GM12892 (cell line): ENCODE data around the gene UNCX.
"Not testable (repeated sequence)": the region's sequence is repeated elsewhere in the genome, so short reads cannot be mapped to it uniquely, and the experiment has no call there.

Experiments
- DNase-seq: peaks from one replicate; pipeline ENCODE4 v3.0.0; 2011; ENCODE audit not compliant: insufficient read length
- FAIRE-seq: peaks from 2 replicates; lab custom pipeline; 2011; peaks lifted over from hg19 to GRCh38; lab: Jason Lieb, UNC
- POLR2A ChIP-seq: IDR thresholded peaks from 2 replicates; pipeline ENCODE4 v1.6.1; 2011; ENCODE audit warnings: low read depth, low read length, control low read depth
- POLR2AphosphoS5 ChIP-seq: IDR thresholded peaks from 2 replicates; pipeline ENCODE4 v1.6.1; 2011; ENCODE audit warnings: low read depth, low read length, control low read depth
- TAF1 ChIP-seq: IDR thresholded peaks from 2 replicates; pipeline ENCODE4 v1.6.1; 2011; ENCODE audit warnings: low read depth, mild to moderate bottlenecking, control low read depth, low read length, borderline replicate concordance

The UNCX gene

DNA sequence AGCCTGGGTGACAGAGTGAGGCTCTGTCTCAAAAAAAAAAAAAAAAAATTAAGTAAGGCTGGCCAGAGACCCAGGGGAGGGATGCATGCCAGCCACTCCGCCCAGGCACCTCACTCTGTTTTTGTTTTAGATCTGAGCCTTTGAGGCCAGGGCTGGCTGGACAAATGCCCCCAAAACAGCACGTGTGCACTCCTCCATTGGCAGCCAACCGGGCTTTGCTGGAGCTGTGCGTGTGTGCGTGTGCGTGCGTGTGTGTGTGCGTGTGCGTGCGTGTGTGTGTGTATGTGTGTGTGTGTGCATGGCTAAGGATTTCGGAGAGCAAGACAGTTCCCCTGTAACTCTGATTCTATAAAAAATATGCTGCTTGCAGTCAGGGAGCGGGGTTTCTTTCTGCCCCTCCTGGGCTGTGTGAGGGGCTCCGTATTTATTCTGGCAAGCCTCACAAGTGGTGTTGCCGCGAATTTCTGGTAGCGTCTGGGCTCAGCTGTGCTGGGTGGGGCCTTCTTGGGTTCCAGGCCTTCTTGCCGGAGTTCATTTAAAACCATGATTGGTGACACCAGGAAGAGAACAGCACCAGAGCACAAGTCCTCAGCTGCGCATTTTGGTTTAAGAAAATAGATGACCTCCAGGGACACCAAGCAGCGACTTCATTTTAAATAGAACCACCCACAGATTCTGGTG lies 28.1 kb upstream of the UNCX start:
- FAIRE-seq = no peak
- no peak for DNase-seq
- TF ChIP-seq POLR2A (no peak), POLR2AphosphoS5 (no peak), TAF1 (no peak)

DNA sequence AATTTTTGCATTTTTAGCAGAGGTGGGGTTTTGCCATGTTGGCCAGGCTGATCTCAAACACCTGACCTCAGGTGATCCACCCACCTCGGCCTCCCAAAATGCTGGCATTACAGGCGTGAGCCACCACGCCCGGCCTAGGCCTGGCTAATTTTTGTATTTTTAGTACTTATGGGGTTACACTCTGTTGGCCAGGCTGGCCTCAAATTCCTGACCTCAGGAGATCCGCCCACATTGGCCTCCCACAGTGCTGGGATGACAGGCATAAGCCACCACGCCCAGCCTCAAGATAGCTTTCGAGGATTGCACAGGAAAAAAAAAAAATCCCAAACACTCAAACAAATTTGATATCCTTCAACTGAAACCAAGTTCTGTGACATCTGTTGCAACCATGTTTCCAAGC lies 26.9 kb upstream of the UNCX start:
- not testable (repeated sequence) for DNase-seq, FAIRE-seq

DNA sequence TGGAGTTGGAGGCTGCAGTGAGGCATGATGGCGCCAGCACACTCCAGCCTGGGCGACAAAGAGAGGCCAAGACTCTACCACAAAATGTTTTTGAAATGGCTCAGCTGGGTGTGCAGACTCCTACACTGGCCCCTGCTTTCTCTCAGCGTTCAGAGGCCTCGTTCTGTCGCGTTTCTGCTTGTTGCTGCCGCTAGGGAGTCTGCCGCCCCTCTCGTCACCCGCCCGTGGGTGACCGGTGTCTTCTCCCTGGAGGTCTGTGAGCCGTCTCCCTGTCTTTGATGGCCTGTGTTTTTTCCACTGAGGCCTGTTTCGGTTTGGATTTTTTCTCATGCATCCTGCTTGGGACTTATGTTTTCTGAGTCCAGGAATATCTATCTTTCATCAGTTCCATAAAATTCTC lies 23.6 kb upstream of the UNCX start:
- FAIRE-seq (no peak), DNase-seq (no peak)
- TF ChIP-seq TAF1 = no peak
- TF ChIP-seq POLR2A = no peak
- TF ChIP-seq POLR2AphosphoS5 = no peak

DNA sequence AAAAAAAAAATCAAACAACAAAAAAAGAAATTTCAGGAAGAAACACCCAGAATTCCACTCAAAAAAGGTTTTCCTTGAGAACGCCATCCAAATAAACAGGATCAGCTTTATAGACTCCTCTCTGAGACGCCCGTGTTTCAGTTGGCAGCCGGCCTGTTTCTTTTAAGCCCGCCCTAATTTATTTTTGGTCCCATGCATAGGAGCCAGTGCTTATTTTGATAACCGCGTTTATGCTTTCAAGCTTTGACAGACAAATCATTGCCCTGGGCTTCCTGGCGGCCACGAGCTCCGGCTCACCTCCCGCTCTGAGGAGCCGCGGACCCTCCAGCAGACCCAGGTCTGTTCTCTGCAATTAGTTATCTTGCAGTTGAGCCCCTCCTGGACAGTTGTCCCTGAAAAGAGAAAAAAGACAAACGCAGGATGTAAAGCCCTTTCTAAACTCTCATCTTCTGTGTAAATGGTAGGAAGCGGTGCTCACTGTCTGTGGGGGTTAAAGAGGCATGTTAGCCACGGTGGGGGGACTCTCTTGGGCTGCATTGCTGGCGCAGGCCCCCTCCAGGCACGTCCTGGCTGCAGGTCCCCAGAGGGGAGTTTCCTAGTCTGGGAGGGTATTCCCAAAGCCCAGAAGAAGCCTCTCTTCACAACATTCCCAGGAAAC lies 22.2 kb upstream of the UNCX start:
- DNase-seq (no peak), FAIRE-seq (no peak)
- no peak for TF ChIP-seq POLR2AphosphoS5
- no peak for TF ChIP-seq TAF1
- TF ChIP-seq POLR2A = no peak

DNA sequence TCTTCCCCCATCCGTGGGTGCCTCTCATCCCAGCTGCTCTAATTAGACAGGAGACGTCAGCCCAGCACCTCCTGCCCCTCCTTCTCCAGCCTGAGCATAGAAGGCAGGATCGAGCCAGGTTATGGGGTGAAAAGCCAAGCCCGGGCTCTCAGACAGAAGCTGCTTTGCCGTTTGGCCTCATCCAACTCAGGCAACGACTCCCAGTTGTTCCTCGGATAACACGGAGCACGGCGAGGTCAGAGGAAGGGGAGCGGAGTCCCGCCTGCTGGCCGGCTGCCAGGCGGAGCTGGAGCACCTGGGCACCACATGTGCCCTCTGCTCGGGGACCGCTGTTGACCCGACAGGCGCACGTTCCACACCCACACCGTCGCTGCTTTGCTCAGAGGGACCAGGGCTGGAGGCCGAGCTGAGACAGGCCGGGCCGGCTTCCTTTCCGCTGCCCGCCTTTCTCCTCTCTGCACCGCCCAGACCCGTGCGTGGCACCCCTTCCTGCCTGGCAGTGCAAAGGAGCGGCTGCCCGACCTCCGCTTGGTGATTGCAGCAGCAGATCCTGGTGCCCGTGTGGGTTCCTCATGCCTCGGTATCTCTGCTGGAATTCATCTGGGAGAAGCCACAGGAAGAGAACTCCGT lies 21.6 kb upstream of the UNCX start:
- TF ChIP-seq POLR2A (no peak), TAF1 (no peak), POLR2AphosphoS5 (no peak)
- no peak for FAIRE-seq
- no peak for DNase-seq

DNA sequence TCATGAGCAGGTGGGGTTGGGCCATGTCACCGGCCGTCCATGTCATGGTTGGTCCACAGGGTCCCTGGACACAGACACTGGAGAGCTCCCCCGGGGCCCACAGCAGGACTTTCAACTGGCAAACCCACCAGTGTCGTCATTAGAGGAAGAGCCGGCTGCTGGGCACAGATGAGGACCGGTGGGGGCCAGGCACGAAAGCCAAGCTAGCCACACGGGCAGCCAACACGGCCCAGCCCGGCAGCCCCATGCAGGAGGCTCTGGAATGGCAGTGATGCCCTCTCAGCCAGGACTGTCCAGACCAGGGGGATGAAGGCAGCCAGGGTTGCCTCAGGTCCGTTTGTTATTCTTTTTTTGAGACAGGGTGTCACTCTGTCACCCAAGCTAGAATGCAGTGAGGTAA lies 21.1 kb upstream of the UNCX start:
- FAIRE-seq (no peak), DNase-seq (no peak)
- no peak for TF ChIP-seq POLR2AphosphoS5
- TF ChIP-seq POLR2A = no peak
- no peak for TF ChIP-seq TAF1

DNA sequence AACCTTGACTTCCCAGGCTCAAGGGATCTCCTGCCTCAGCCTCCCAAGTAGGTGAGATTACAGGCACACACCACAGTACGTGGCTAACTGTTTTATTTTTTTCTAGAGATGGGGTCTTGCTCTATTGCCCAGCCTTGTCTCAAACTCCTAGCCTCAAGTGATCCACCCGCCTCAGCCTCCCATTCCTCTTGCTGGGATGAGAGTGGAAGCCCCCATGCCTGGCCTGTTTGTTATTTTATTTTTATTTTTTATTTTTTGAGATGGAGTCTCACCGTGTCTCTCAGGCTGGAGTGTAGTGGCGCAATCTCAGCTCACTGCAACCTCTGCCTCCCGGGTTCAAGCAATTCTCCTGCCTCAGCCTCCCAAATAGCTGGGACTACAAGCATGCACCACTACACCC lies 20.6 kb upstream of the UNCX start:
- FAIRE-seq, DNase-seq: not testable (repeated sequence)

DNA sequence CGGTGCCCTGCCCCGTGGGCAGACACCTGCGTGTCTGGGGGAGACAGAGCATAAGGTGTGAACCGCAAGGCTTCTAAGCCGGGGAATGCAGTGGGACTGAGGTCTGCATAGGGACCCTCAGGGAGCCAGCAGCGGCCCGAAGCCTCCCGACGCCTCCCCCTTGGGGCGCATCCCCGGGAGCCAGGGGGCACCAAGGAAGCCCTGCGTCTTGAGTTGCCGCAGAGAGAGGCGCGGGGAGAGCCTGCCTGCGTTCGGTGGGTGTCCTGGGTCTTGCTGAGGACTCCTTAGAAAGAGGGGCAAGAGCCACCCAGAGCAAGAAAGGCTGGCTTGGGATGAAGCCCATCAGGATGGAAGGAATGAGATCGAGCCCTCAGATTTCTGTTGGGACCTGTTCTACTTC lies 18.2 kb upstream of the UNCX start:
- FAIRE-seq (no peak), DNase-seq (no peak)
- TF ChIP-seq POLR2AphosphoS5 (no peak), POLR2A (no peak), TAF1 (no peak)

DNA sequence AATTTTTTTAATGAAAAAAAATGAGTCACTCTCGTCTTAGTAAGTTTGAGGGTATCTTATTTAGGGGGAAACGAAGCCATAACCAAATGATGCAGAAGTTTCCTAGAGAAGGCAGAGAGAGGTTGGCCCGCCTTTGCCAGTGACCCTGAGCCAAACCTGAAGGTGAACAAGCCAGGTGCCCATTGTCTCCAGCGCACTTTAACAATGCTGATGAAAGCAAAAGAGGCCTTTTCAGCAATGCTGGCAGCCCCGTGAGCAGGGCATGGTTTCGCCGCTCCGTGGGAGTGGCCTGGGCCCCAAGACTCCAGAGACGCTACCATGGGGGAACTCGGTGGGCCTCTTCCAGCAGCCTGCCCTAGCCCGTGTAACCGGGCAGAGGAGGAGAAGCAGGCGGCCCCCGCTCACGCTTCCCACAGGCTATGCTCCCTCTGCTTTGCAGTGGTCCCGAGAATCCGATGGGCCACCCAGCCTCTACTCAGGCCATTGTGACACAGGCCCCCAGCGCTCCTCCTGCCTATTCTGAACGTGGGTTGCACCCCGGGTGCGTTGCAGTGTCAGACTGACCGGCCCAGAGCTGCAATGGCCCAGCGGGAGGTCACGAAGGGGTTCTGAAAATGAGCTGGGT lies 14.0 kb upstream of the UNCX start:
- no peak for DNase-seq
- FAIRE-seq = no peak
- TF ChIP-seq POLR2AphosphoS5 = no peak
- no peak for TF ChIP-seq TAF1
- no peak for TF ChIP-seq POLR2A

DNA sequence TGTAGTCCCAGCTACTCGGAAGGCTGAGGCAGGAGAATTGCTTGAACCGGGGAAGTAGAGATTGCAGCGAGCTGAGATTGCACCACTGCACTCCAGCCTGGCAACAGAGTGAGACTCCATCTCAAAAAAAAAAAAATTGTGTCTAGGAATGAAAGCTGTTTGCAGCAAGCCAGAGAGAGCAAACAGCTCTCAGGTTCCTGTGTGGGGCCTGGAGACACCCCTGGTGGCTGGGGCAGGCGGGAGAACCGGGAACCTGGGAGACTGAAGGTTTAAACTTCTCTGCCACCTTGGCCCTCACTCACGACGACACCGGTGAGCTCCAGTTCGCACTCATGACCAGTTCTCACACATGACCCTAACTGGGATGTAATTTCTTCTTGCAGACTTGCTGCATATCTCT lies 13.2 kb upstream of the UNCX start:
- no peak for TF ChIP-seq POLR2AphosphoS5
- TF ChIP-seq POLR2A = no peak
- TF ChIP-seq TAF1 = no peak
- DNase-seq (no peak), FAIRE-seq (no peak)

DNA sequence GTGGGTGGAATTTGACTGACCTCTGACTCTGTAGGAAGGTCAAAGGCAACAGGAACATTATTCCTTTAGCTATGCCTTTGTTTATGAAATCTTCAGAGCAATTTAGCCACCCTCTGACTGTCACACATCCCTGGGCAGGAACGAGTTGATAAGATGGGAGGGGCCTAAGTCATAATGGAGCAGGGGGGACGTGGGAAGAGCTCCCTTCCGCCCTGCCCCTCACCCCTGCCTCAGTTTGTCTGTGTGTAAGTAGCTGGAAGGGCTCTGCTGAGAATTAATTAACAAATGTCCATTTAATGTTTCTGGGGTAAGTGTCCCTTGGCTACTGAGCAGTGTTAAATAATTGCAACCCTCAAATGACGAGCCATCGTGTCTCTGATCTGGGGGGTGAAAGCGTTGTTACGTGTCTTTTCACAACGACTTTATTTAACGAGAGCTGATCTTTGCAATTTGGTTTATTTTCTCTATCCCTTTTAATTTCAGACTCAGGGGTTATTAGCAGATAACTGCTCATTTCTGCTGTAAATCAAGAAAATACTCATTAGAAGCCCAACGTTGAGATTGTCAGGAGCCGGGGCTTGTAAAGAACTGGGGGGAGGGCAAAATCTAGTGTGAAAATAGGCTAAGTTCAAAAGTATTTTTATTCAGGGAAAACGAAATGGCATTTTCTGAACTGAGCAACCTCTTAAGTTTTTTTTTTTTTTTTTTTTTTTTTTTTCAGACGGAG lies 12.5 kb upstream of the UNCX start:
- FAIRE-seq (no peak), DNase-seq (no peak)
- TF ChIP-seq POLR2A = no peak
- TF ChIP-seq POLR2AphosphoS5 = no peak
- TF ChIP-seq TAF1 = no peak
